CD4-positive, alpha-beta T cell (primary cell): ENCODE measurements around the gene GDPD2. TPM values are rescaled to one million over a fixed set of nuclear protein-coding genes. Genes with fewer than 3 reads are reported as not detected.

Experiments used
- ATAC-seq: fragments of 200-7000 bp; cut with Tn5 transposase; one replicate; pipeline ENCODE4 v1.10.0; 2022; ENCODE audit warnings: mild to moderate bottlenecking; ENCODE audit not compliant: poor library complexity
- CTCF ChIA-PET: fragments of 350-600 bp; sonication (Branson Sonifier 250); formaldehyde crosslinking; loops from one replicate; lab custom pipeline; 2021; ENCODE audit warnings: antibody characterized with exemption, inconsistent platforms; lab: Charles Lee
- POLR2A ChIA-PET: fragments of 350-600 bp; sonication (Branson Sonifier 250); formaldehyde crosslinking; loops from one replicate; lab custom pipeline; 2021; ENCODE audit warnings: antibody characterized with exemption, inconsistent platforms; lab: Charles Lee
- DNase-seq, 14 experiments: peaks; one replicate each; pipeline ENCODE4 v3.0.0-alpha.2; 2013 to 2020; ENCODE audit warnings: mixed read lengths in 2 of 14
- H3K27ac ChIP-seq, 2 donors: one replicate each; pipeline versions ENCODE4 v1.5.1 to v1.7.0; 2013; ENCODE audit warnings: low read length in 2 of 2, low read depth in 1 of 2, mild to moderate bottlenecking in 1 of 2
- H3K27me3 ChIP-seq, 2 experiments: 1 replicate in 1 of 2; 2 replicates in 1 of 2; pipeline versions ENCODE4 v1.6.1 to v1.7.0; 2013; ENCODE audit warnings: low read length in 2 of 2, control low read depth in 1 of 2, mild to moderate bottlenecking in 1 of 2, moderate library complexity in 1 of 2; ENCODE audit not compliant: insufficient read depth in 2 of 2, control insufficient read depth in 1 of 2
- H3K36me3 ChIP-seq: one replicate; pipeline ENCODE4 v1.6.1; 2013; ENCODE audit warnings: low read length, control low read depth; ENCODE audit not compliant: insufficient read depth
- H3K4me1 ChIP-seq: one replicate; pipeline ENCODE4 v1.6.1; 2013; ENCODE audit warnings: low read length, control low read depth; ENCODE audit not compliant: insufficient read depth
- H3K4me3 ChIP-seq: one replicate; pipeline ENCODE4 v1.5.1; 2013; ENCODE audit warnings: mild to moderate bottlenecking, low read length, moderate library complexity
- H3K9me3 ChIP-seq, 2 experiments: 1 replicate in 1 of 2; 2 replicates in 1 of 2; pipeline versions ENCODE4 v1.6.1 to v1.7.0; 2013; ENCODE audit warnings: low read length in 2 of 2, mild to moderate bottlenecking in 2 of 2, control low read depth in 1 of 2, moderate library complexity in 1 of 2; ENCODE audit not compliant: control insufficient read depth in 1 of 2, insufficient read depth in 1 of 2
- H3K27ac Mint-ChIP-seq: one replicate; pipeline ENCODE4 v1.8.0; 2020; ENCODE audit warnings: mixed read lengths
- H3K27me3 Mint-ChIP-seq: one replicate; pipeline ENCODE4 v1.8.0; 2021; ENCODE audit warnings: mixed read lengths
- H3K36me3 Mint-ChIP-seq: one replicate; pipeline ENCODE4 v1.8.0; 2021; ENCODE audit warnings: low read depth, mixed read lengths
- H3K4me1 Mint-ChIP-seq: one replicate; pipeline ENCODE4 v1.8.0; 2021; ENCODE audit warnings: low read depth, mixed read lengths
- H3K4me3 Mint-ChIP-seq: one replicate; pipeline ENCODE4 v1.8.0; 2020; ENCODE audit warnings: mild to moderate bottlenecking, mixed read lengths
- H3K9me3 Mint-ChIP-seq: one replicate; pipeline ENCODE4 v1.8.0; 2020; ENCODE audit warnings: mixed read lengths
- intact Hi-C, 2 experiments: fragments of 100-400 bp; cut with DNase I in 1 of 2; cut with micrococcal nuclease in 1 of 2; formaldehyde crosslinking; loops; one replicate each; pipeline versions ENCODE4 v1.15.1 to v1.9.0; 2023 to 2025; cut with DNase I, micrococcal nuclease
- total RNA-seq, 174 experiments: library from RNA in 2 of 174; stranded (reverse) in 2 of 174; gene quantifications; one replicate each; pipeline ENCODE4 v1.2.3 and lab custom pipeline; 2021 to 2026
- TF ChIP-seq, protein P1 (sequence below): fragments of 200-600 bp; IDR thresholded peaks from one replicate; pipeline ENCODE4 v1.8.0; 2022; ENCODE audit warnings: antibody characterized with exemption, mild to moderate bottlenecking

Gene GDPD2
- total RNA-seq, 2 experiments from 2014 or later, result not detected

DNA sequence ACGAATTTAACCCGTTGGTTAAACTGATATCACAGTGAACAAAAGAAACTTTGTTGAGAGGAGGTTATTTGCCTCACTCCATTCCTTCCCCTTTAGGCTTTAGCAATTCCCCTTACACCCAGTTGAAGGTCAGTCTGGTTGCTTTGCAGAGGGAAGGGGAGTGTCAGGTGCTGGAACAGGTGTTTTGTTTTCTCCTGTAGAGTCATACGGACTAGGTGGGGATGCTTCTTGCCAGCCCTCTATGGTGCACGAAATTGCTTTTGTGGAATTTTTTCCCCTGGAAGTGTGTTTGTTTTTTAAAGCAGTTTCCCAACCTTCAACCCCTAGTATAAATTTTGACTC is 54.6 kb downstream of the GDPD2 start:
- TF ChIP-seq, protein P1, sequence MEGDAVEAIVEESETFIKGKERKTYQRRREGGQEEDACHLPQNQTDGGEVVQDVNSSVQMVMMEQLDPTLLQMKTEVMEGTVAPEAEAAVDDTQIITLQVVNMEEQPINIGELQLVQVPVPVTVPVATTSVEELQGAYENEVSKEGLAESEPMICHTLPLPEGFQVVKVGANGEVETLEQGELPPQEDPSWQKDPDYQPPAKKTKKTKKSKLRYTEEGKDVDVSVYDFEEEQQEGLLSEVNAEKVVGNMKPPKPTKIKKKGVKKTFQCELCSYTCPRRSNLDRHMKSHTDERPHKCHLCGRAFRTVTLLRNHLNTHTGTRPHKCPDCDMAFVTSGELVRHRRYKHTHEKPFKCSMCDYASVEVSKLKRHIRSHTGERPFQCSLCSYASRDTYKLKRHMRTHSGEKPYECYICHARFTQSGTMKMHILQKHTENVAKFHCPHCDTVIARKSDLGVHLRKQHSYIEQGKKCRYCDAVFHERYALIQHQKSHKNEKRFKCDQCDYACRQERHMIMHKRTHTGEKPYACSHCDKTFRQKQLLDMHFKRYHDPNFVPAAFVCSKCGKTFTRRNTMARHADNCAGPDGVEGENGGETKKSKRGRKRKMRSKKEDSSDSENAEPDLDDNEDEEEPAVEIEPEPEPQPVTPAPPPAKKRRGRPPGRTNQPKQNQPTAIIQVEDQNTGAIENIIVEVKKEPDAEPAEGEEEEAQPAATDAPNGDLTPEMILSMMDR, result no peak
- Mint-ChIP-seq H3K27me3 (no peaks in the 10 kb centered on the region), H3K27ac (no peak overlapping the region), H3K4me1 (peaks cover 4% of the 10 kb centered on the region), H3K9me3 (no peaks in the 10 kb centered on the region), H3K4me3 (no peak overlapping the region), H3K36me3 (peaks cover 12% of the 10 kb centered on the region)
- no peaks in the 10 kb centered on the region for H3K9me3 ChIP-seq
- intact Hi-C loops, result no loop called here
- ATAC-seq (no peak), DNase-seq (no peak)
- peaks cover 13% of the 10 kb centered on the region for H3K36me3 ChIP-seq
- CTCF ChIA-PET, result no interaction called here
- no peak overlapping the region for H3K27ac ChIP-seq
- no peaks in the 10 kb centered on the region for H3K27me3 ChIP-seq
- POLR2A ChIA-PET, result no interaction called here
- H3K4me1 ChIP-seq, result no peaks in the 10 kb centered on the region
- H3K4me3 ChIP-seq, result no peak overlapping the region

DNA sequence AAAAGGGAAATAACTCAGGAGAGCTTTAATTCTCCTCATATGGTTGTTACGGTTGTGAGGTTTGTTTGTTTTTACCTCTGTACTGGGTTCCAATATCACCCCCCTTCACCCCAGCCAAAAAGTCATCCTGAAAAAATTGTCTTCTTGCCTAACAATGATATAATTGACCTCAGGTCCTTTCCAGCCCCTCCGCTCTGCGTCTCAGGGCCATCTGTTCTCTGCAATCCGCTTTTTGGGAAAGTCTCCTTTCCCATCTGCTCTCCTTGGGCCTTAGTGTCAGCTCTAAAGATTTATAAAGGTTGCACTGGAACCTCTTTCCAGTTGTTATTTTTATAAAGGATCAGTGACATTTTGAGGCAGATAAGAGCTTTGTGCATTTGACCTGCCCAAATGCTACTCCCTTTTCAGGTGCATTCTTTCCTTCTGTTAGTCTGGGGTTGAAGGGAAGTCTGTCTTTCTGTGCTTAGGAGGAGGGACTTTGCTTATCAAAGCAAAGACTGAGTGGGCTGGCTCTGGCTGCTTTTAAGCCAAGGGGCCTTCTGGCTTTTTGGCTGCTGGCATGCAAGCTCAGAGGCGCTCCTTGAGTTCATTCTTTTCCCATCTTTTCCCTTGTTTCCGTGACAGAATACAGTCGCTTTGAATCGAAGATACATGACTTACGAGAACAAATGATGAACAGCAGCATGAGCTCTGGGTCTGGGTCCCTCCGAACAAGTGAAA is 55.6 kb downstream of the GDPD2 start:
- H3K4me3 ChIP-seq, result no peak overlapping the region
- H3K9me3 ChIP-seq, result no peaks in the 10 kb centered on the region
- DNase-seq (no peak), ATAC-seq (no peak)
- intact Hi-C loops, result no loop called here
- no peak overlapping the region for H3K27ac Mint-ChIP-seq
- no peaks in the 10 kb centered on the region for H3K9me3 Mint-ChIP-seq
- H3K4me3 Mint-ChIP-seq, result no peak overlapping the region
- H3K27ac ChIP-seq, result no peak overlapping the region
- H3K4me1 Mint-ChIP-seq, result peaks cover 4% of the 10 kb centered on the region
- H3K36me3 Mint-ChIP-seq, result peaks cover 17% of the 10 kb centered on the region
- no peaks in the 10 kb centered on the region for H3K27me3 Mint-ChIP-seq
- no peaks in the 10 kb centered on the region for H3K4me1 ChIP-seq
- peaks cover 13% of the 10 kb centered on the region for H3K36me3 ChIP-seq
- ChIA-PET CTCF (no interaction called here), POLR2A (no interaction called here)
- TF ChIP-seq, protein P1, result no peak
- H3K27me3 ChIP-seq, result no peaks in the 10 kb centered on the region

DNA sequence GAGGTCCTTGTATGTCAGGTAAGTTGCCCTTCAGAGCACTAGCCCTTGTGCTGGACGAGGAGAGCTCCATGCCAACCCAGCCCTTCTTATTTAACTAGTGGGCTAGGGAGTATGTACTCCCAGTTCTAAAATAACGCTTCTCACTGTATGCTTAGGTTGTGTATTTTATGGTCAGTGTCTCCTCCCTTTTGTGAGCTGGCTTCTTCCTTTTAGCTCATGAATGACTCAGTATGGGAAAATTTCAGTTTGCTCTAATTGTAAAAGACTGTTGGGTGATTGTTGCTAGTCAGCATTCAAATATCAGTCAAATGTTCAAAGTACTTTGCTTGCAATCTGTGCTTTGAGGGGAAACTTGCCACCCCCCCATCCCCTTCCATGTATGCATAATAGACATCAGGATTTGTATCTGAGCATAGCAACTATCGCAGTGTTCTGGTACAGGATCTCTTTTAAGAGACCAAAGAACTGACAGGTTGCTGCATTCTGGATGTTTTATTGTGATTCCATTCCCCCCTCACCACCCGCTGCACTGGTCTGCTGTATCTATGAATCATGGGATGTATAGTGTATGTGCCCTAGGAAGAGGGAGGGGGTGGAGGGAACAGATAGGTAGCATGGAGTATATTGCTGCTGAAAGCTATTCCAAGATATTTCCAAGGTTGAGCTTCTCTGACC is 56.3 kb downstream of the GDPD2 start:
- intact Hi-C loops, result no loop called here
- CTCF ChIA-PET, result interaction anchor here (0.6 kb wide), 1 partner anchor 17 kb away, joined by 3 read pairs; no protein-coding TSS in a partner anchor
- H3K4me3 Mint-ChIP-seq, result no peak overlapping the region

More for the DNA sequence above, 56.3 kb downstream of the GDPD2 start:
- no peak for ATAC-seq
- POLR2A ChIA-PET, result no interaction called here
- Histone ChIP-seq H3K9me3 (no peaks in the 10 kb centered on the region), H3K4me1 (no peaks in the 10 kb centered on the region), H3K27me3 (no peaks in the 10 kb centered on the region), H3K27ac (no peak overlapping the region), H3K4me3 (no peak overlapping the region), H3K36me3 (peaks cover 13% of the 10 kb centered on the region)
- H3K4me1 Mint-ChIP-seq, result peaks cover 1% of the 10 kb centered on the region
- H3K27me3 Mint-ChIP-seq, result no peaks in the 10 kb centered on the region
- TF ChIP-seq, protein P1, result no peak
- H3K27ac Mint-ChIP-seq, result no peak overlapping the region
- peaks cover 17% of the 10 kb centered on the region for H3K36me3 Mint-ChIP-seq
- H3K9me3 Mint-ChIP-seq, result no peaks in the 10 kb centered on the region
- DNase-seq, result no peak
